Endothelial cell of umbilical vein (primary cell): ENCODE data around the gene DMPK. TPM values are rescaled to one million over a fixed set of nuclear protein-coding genes. Genes with fewer than 3 reads are reported as not detected.

Source experiments
- BruUV-seq: library from RNA; stranded (reverse); fragments of 400-500 nt; replicated peaks from 2 replicates; lab custom pipeline; 2021; lab: Mats Ljungman, UMichigan
- CTCF ChIA-PET: fragments of 300-600, 350-600 bp; sonication (Branson Sonifier 250); formaldehyde crosslinking; loops from one replicate; lab custom pipeline; 2021; ENCODE audit warnings: antibody characterized with exemption, inconsistent platforms; lab: Charles Lee
- POLR2A ChIA-PET: fragments of 300-600, 350-600 bp; sonication (Branson Sonifier 250); formaldehyde crosslinking; loops from one replicate; lab custom pipeline; 2021; ENCODE audit warnings: antibody characterized with exemption, inconsistent platforms; lab: Charles Lee
- DNase-seq: peaks from one replicate; pipeline ENCODE4 v3.0.0-alpha.2; 2011; ENCODE audit warnings: low read depth, low spot score
- FAIRE-seq: peaks from 2 replicates; lab custom pipeline; 2011; peaks lifted over from hg19 to GRCh38; lab: Jason Lieb, UNC
- H2AFZ ChIP-seq: 2 replicates; pipeline ENCODE4 v1.6.0; 2012; ENCODE audit warnings: low read depth, low read length, control low read depth, inconsistent platforms
- H3K27ac ChIP-seq: 2 replicates; pipeline ENCODE4 v1.5.1; 2011; ENCODE audit warnings: low read depth, mild to moderate bottlenecking, control low read depth, low read length, moderate library complexity; ENCODE audit not compliant: insufficient read depth
- H3K27me3 ChIP-seq, 2 experiments: 2 replicates each; pipeline versions ENCODE4 v1.6.0 to v1.6.1; 2011; ENCODE audit warnings: low read length in 2 of 2, mixed read lengths in 1 of 2; ENCODE audit not compliant: control insufficient read depth in 2 of 2, insufficient read depth in 2 of 2
- H3K36me3 ChIP-seq, 2 experiments: 2 replicates in 1 of 2; 3 replicates in 1 of 2; pipeline ENCODE4 v1.5.1; 2011; ENCODE audit warnings: low read length in 2 of 2, mild to moderate bottlenecking in 1 of 2, moderate library complexity in 1 of 2; ENCODE audit not compliant: control insufficient read depth in 2 of 2, insufficient read depth in 2 of 2; ENCODE audit errors: extremely low read depth in 1 of 2
- H3K4me1 ChIP-seq: 3 replicates; pipeline ENCODE4 v1.5.1; 2011; ENCODE audit warnings: mild to moderate bottlenecking, low read length; ENCODE audit not compliant: control insufficient read depth, insufficient read depth; ENCODE audit errors: extremely low read depth
- H3K4me2 ChIP-seq: 2 replicates; pipeline ENCODE4 v1.6.1; 2011; ENCODE audit warnings: low read length, control low read depth, mixed read lengths; ENCODE audit not compliant: insufficient read depth
- H3K4me3 ChIP-seq, 3 experiments: fragments of 200-600 bp in 1 of 3; sonication (generic), shearing (Covaris generic) in 1 of 3; replicated peaks in 1 of 3; 2 replicates each; pipeline ENCODE4 v1.5.1; 2011 to 2016; ENCODE audit warnings: control low read depth in 3 of 3, low read length in 3 of 3, mild to moderate bottlenecking in 2 of 3, inconsistent platforms in 1 of 3, low read depth in 1 of 3, moderate library complexity in 1 of 3; ENCODE audit not compliant: insufficient read depth in 1 of 3
- H3K79me2 ChIP-seq: 2 replicates; pipeline ENCODE4 v1.6.0; 2012; ENCODE audit warnings: low read length, inconsistent platforms; ENCODE audit not compliant: control insufficient read depth, insufficient read depth
- H3K9ac ChIP-seq: replicated peaks from 2 replicates; pipeline ENCODE3; 2011; ENCODE audit warnings: low read length, control low read depth; ENCODE audit not compliant: insufficient read depth; ENCODE audit errors: extremely low read depth
- H3K9me1 ChIP-seq: replicated peaks from 3 replicates; pipeline ENCODE4 v1.6.0; 2011; ENCODE audit warnings: mild to moderate bottlenecking, low read length; ENCODE audit not compliant: control insufficient read depth, insufficient read depth; ENCODE audit errors: extremely low read depth
- H3K9me3 ChIP-seq: replicated peaks from 2 replicates; pipeline ENCODE4 v1.5.1; 2012; ENCODE audit warnings: low read length, inconsistent platforms; ENCODE audit not compliant: control insufficient read depth, insufficient read depth
- H4K20me1 ChIP-seq: replicated peaks from 2 replicates; pipeline ENCODE3; 2011; ENCODE audit warnings: mild to moderate bottlenecking, low read length; ENCODE audit not compliant: control insufficient read depth, insufficient read depth; ENCODE audit errors: extremely low read depth
- EZH2 ChIP-seq: IDR thresholded peaks from 2 replicates; pipeline ENCODE4 v1.6.1; 2012; ENCODE audit warnings: borderline replicate concordance, low read depth, mild to moderate bottlenecking, moderate library complexity, low read length, inconsistent platforms; ENCODE audit not compliant: severe bottlenecking
- FOS ChIP-seq: IDR thresholded peaks from 2 replicates; pipeline ENCODE4 v1.6.1; 2011; ENCODE audit warnings: mild to moderate bottlenecking, low read length, moderate library complexity, borderline replicate concordance; ENCODE audit not compliant: insufficient read depth
- GATA2 ChIP-seq: IDR thresholded peaks from 2 replicates; pipeline ENCODE4 v1.7.0; 2011; ENCODE audit warnings: low read depth, mild to moderate bottlenecking, moderate library complexity, mixed read lengths, low read length; ENCODE audit not compliant: insufficient read length, insufficient read depth
- JUN ChIP-seq: IDR thresholded peaks from 2 replicates; pipeline ENCODE4 v1.6.1; 2011; ENCODE audit warnings: borderline replicate concordance, low read depth; ENCODE audit not compliant: insufficient read length, insufficient read depth
- MAX ChIP-seq: IDR thresholded peaks from 2 replicates; pipeline ENCODE4 v1.6.1; 2011; ENCODE audit not compliant: insufficient read depth, insufficient read length
- MYC ChIP-seq: IDR thresholded peaks from one replicate; pipeline ENCODE4 v1.6.1; 2011; ENCODE audit warnings: mild to moderate bottlenecking, low read depth, low read length
- POLR2A ChIP-seq: IDR thresholded peaks from 2 replicates; pipeline ENCODE4 v1.6.1; 2012; ENCODE audit warnings: low read depth, mild to moderate bottlenecking, control low read depth, low read length
- POLR2AphosphoS5 ChIP-seq: IDR thresholded peaks from 2 replicates; pipeline ENCODE4 v1.6.1; 2012; ENCODE audit warnings: low read depth, mild to moderate bottlenecking, control low read depth, low read length, moderate library complexity; ENCODE audit not compliant: insufficient read depth
- dilution Hi-C: fragments of 300-500 bp; cut with MboI; formaldehyde crosslinking; loops from one replicate; pipeline ENCODE4 v1.15.0; 2019; ENCODE audit warnings: low sequenced_read_pairs; ENCODE audit not compliant: extremely low pct_ligation_motif_present
- intact Hi-C: fragments of 100-400 bp; cut with micrococcal nuclease; formaldehyde crosslinking; loops from one replicate; pipeline ENCODE4 v1.10.0; 2022
- polyA plus RNA-seq, 4 experiments: library from polyadenylated mRNA; depleted of rRNA in 3 of 4; stranded (reverse) in 3 of 4; unstranded in 1 of 4; fragments of >200 nt; gene quantifications; 2 replicates each; pipeline versions ENCODE4 v1.2.1 to v1.2.3, GENCODE V29; 2011 to 2012; ENCODE audit warnings: missing spikeins in 1 of 4
- total RNA-seq: library from RNA; stranded (reverse); gene quantifications from 2 replicates; pipeline ENCODE4 v1.2.3, GENCODE V29; 2021
- TF ChIP-seq, protein P1 (sequence below), 2 donors: IDR thresholded peaks; 1 replicate in 1 of 2; 2 replicates in 1 of 2; pipeline ENCODE4 v1.5.1; 2011; ENCODE audit warnings: low read length in 2 of 2, mild to moderate bottlenecking in 2 of 2, moderate library complexity in 2 of 2, control low read depth in 1 of 2, inconsistent platforms in 1 of 2, low read depth in 1 of 2; ENCODE audit not compliant: insufficient read depth in 1 of 2; ENCODE audit errors: extremely low read depth in 1 of 2

The DMPK gene
- total and polyA plus RNA-seq, 2 donors (not counting 3 experiments of a cell fraction or from before 2014, with no cell fraction given): 36.6 to 73.3 TPM

DNA sequence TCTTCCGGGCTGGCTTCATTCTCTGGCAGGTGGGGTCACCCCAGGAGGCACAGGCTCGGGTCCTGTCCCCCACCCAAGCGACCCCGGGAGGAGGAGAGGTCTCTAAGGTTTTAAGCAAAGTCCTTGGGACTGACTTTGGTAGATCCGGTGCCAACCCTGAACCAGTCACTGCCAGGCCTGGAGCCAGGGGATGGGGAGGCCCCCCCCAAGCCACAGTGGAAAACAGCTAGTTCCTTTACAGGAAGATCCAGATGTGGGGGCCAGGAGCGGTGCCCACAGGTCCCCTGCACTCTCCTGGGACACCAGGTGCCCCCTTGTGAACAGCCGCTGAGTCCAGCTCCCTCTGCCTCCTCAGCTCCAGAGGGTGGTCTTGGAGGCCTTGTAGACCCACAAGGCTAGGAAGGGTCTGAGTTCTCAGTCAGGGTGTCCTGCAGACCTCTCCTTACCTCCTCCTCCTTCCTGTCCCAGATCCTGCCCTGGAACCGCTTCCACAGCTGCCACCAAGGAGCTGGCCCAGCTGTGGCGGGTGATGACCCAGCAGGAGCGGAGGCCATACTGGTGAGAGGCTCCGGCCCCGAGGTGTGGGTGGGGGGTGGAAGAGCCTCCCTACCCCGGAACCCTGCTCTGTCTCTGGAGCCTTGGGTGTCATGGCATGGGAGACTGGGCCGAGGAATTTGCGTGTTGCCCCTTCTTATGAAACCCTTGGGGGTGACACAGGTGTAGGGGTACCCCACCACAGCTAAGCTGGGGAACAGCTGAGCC is 19.2 kb downstream of the DMPK start:
- no peak overlapping the region for H3K27ac ChIP-seq
- no peaks in the 10 kb centered on the region for H4K20me1 ChIP-seq
- peaks cover 2% of the 10 kb centered on the region for H3K79me2 ChIP-seq
- TF ChIP-seq FOS: no peak
- TF ChIP-seq, protein P1, sequence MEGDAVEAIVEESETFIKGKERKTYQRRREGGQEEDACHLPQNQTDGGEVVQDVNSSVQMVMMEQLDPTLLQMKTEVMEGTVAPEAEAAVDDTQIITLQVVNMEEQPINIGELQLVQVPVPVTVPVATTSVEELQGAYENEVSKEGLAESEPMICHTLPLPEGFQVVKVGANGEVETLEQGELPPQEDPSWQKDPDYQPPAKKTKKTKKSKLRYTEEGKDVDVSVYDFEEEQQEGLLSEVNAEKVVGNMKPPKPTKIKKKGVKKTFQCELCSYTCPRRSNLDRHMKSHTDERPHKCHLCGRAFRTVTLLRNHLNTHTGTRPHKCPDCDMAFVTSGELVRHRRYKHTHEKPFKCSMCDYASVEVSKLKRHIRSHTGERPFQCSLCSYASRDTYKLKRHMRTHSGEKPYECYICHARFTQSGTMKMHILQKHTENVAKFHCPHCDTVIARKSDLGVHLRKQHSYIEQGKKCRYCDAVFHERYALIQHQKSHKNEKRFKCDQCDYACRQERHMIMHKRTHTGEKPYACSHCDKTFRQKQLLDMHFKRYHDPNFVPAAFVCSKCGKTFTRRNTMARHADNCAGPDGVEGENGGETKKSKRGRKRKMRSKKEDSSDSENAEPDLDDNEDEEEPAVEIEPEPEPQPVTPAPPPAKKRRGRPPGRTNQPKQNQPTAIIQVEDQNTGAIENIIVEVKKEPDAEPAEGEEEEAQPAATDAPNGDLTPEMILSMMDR (IDR thresholded peaks at IDR 0.05; ENCODE audit: extremely low read depth in 1 of 2, insufficient read depth in 1 of 2, low read depth in 1 of 2, low read length in 2 of 2): no peak
- no peak for TF ChIP-seq MAX
- TF ChIP-seq MYC: no peak
- no peak for TF ChIP-seq GATA2
- no peak for TF ChIP-seq POLR2A
- no peak for TF ChIP-seq EZH2
- TF ChIP-seq POLR2AphosphoS5: no peak
- no peak for TF ChIP-seq JUN
- no peak overlapping the region for H3K4me3 ChIP-seq
- no peaks in the 10 kb centered on the region for H3K36me3 ChIP-seq
- CTCF ChIA-PET: interaction anchor here (0.6 to 0.7 kb wide), 2 partner anchors 70 to 768 kb away, joined by 3 to 4 read pairs; partner anchors contain the start of gene QPCTL
- no peaks in the 10 kb centered on the region for H3K9me3 ChIP-seq
- dilution Hi-C loops (no loop called here), intact Hi-C loops (no loop called here)
- no peak overlapping the region for H3K9ac ChIP-seq
- POLR2A ChIA-PET: no interaction called here
- BruUV-seq: no TSS peak
- H3K9me1 ChIP-seq: no peaks in the 10 kb centered on the region
- DNase-seq (no peak), FAIRE-seq (no peak)
- no peak overlapping the region for H2AFZ ChIP-seq
- no peak overlapping the region for H3K4me2 ChIP-seq
- no peaks in the 10 kb centered on the region for H3K27me3 ChIP-seq
- peaks cover 6% of the 10 kb centered on the region for H3K4me1 ChIP-seq
